HG03442 (cell line): ENCODE measurements around the gene RAD51C.
"Not testable (repeated sequence)": the region's sequence is repeated elsewhere in the genome, so short reads cannot be mapped to it uniquely, and the experiment has no call there.

Experiments used
- ATAC-seq: cut with Tn5 transposase; IDR thresholded peaks from one replicate; pipeline ENCODE4 v1.9.1; 2021; ENCODE audit warnings: mild to moderate bottlenecking, moderate library complexity; ENCODE audit not compliant: unreplicated experiment

RAD51C gene

GRCh38 chr17:58734040-58734439 is 41.6 kb downstream of the RAD51C start:
- no peak for ATAC-seq

GRCh38 chr17:58734811-58735210 is 42.4 kb downstream of the RAD51C start:
- no peak for ATAC-seq

GRCh38 chr17:58741121-58741625 is 48.8 kb downstream of the RAD51C start:
- ATAC-seq: no peak

- ATAC-seq: no peak
Observed at GRCh38 chr17:58747674-58748073, 55.3 kb downstream of the RAD51C start.

- not testable (repeated sequence) for ATAC-seq
Observed at GRCh38 chr17:58749627-58750026, 57.2 kb downstream of the RAD51C start.

- ATAC-seq: no peak
Observed at GRCh38 chr17:58753026-58753425, 60.6 kb downstream of the RAD51C start.

GRCh38 chr17:58755269-58755576 is 62.8 kb downstream of the RAD51C start:
- no peak for ATAC-seq

- no peak for ATAC-seq
Observed at GRCh38 chr17:58755577-58756245, 63.3 kb downstream of the RAD51C start, which contains the start of gene PPM1E. Gene PPM1E, plus strand, starts transcription at chr17:58755854.

GRCh38 chr17:58756246-58757161 is 64.1 kb downstream of the RAD51C start:
- no peak for ATAC-seq

- no peak for ATAC-seq
Observed at GRCh38 chr17:58757162-58757613, 64.8 kb downstream of the RAD51C start.

- no peak for ATAC-seq
Observed at GRCh38 chr17:58758890-58759289, 66.5 kb downstream of the RAD51C start.

- ATAC-seq: no peak
Observed at GRCh38 chr17:58759522-58759921, 67.1 kb downstream of the RAD51C start.

GRCh38 chr17:58760248-58760647 is 67.8 kb downstream of the RAD51C start:
- no peak for ATAC-seq

GRCh38 chr17:58763263-58763662 is 70.9 kb downstream of the RAD51C start:
- no peak for ATAC-seq

GRCh38 chr17:58764373-58764772 is 72.0 kb downstream of the RAD51C start:
- no peak for ATAC-seq

- ATAC-seq: not testable (repeated sequence)
Observed at GRCh38 chr17:58778482-58778881, 86.1 kb downstream of the RAD51C start.

GRCh38 chr17:58779446-58779845 is 87.0 kb downstream of the RAD51C start:
- no peak for ATAC-seq

GRCh38 chr17:58783380-58783779 is 91.0 kb downstream of the RAD51C start:
- no peak for ATAC-seq

- no peak for ATAC-seq
Observed at GRCh38 chr17:58785097-58785496, 92.7 kb downstream of the RAD51C start.
